Measurements from ENCODE around the gene FZD8. TPM values are rescaled to one million over a fixed set of nuclear protein-coding genes. Genes with fewer than 3 reads are reported as not detected.

The FZD8 gene
- total RNA-seq, 1 experiment from 2014 or later, result 0.22 TPM

DNA sequence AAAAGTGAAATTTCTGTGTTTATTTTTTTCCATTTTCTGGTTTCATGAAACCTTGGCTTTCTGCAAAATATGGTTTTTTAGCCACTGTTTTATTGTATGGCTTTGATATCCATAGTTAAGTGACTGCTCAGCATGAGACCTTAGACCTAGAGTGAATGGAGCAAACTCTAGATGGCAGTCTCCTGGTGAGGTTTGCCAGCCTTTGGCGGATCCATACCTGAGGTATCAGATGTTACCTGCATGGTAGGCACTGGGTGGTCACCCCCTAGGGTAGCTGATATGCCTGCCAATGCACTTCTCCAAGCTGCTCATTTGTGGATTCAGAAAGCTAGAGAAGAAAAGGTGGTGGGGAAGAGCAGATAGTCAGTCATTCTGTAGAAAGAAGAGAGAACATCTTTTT lies 17.4 kb upstream of the FZD8 start:
- Histone ChIP-seq H2AFZ (ENCODE audit: low read depth, low read length, poor library complexity, severe bottlenecking) (no peak overlapping the region), H3K27me3 (ENCODE audit: insufficient read depth, low read length) (0 out of 2 replicates have a peak, but pooled peaks cover 6% of the 10 kb centered on the region), H3K4me3 (replicated peaks in 1 of 2; ENCODE audit: low read depth in 1 of 2, low read length in 2 of 2) (no peak overlapping the region), H3K9ac (ENCODE audit: low read length) (no peak overlapping the region), H3K9me3 (ENCODE audit: control insufficient read depth in 1 of 2, insufficient read depth in 1 of 2, low read depth in 1 of 2, low read length in 2 of 2) (no peaks in the 10 kb centered on the region), H3K36me3 (ENCODE audit: control insufficient read depth in 1 of 2, insufficient read depth in 2 of 2, low read length in 2 of 2) (no peaks in the 10 kb centered on the region), H4K20me1 (ENCODE audit: insufficient read depth) (no peaks in the 10 kb centered on the region), H3K9me2 (ENCODE audit: insufficient read depth) (no peaks in the 10 kb centered on the region), H3K4me1 (ENCODE audit: control insufficient read depth in 1 of 2, insufficient read depth in 2 of 2, low read length in 2 of 2) (no peaks in the 10 kb centered on the region), H3K27ac (ENCODE audit: low read depth, low read length) (no peak overlapping the region), H3K4me2 (ENCODE audit: low read length) (no peak overlapping the region), H3K79me2 (ENCODE audit: insufficient read depth, low read length) (no peaks in the 10 kb centered on the region)
- ChIA-PET CTCF (no interaction called here), POLR2A (no interaction called here), RAD21 (ENCODE audit: low non-redundant PET in 1 of 2, low total read pairs in 2 of 2, uncharacterized antibody in 2 of 2, unreplicated experiment in 2 of 2) (no interaction called here)
- ATAC-seq (no peak), DNase-seq (ENCODE audit: low read depth, low spot score) (no peak)
- BruUV-seq (replicated peaks), result no TSS peak
- TF ChIP-seq ZNF274 (IDR thresholded peaks at IDR 0.05; ENCODE audit: low read depth, low read length) (no peak), ZFX (IDR thresholded peaks at IDR 0.05) (no peak), POLR2A (IDR thresholded peaks at IDR 0.05; ENCODE audit: borderline replicate concordance, extremely low read depth, insufficient read depth, insufficient read length) (no peak), EGR1 (IDR thresholded peaks at IDR 0.05; ENCODE audit: low read depth) (no peak), EZH2phosphoT487 (IDR thresholded peaks at IDR 0.05; ENCODE audit: borderline replicate concordance) (no peak), FOSL1 (IDR thresholded peaks at IDR 0.05; ENCODE audit: low read depth) (no peak), CEBPB (IDR thresholded peaks at IDR 0.05; ENCODE audit: low read depth) (no peak), JUND (IDR thresholded peaks at IDR 0.05) (no peak), TCF7L2 (IDR thresholded peaks at IDR 0.05; ENCODE audit: borderline replicate concordance, extremely low read depth, insufficient read depth, insufficient read length) (no peak), EZH2 (IDR thresholded peaks at IDR 0.05) (no peak), ELF1 (IDR thresholded peaks at IDR 0.05; ENCODE audit: borderline replicate concordance, low read depth) (no peak), YY1 (IDR thresholded peaks at IDR 0.05; ENCODE audit: extremely low read depth, insufficient replicate concordance, low read depth, low read length) (no peak)
- TF ChIP-seq, protein P1, sequence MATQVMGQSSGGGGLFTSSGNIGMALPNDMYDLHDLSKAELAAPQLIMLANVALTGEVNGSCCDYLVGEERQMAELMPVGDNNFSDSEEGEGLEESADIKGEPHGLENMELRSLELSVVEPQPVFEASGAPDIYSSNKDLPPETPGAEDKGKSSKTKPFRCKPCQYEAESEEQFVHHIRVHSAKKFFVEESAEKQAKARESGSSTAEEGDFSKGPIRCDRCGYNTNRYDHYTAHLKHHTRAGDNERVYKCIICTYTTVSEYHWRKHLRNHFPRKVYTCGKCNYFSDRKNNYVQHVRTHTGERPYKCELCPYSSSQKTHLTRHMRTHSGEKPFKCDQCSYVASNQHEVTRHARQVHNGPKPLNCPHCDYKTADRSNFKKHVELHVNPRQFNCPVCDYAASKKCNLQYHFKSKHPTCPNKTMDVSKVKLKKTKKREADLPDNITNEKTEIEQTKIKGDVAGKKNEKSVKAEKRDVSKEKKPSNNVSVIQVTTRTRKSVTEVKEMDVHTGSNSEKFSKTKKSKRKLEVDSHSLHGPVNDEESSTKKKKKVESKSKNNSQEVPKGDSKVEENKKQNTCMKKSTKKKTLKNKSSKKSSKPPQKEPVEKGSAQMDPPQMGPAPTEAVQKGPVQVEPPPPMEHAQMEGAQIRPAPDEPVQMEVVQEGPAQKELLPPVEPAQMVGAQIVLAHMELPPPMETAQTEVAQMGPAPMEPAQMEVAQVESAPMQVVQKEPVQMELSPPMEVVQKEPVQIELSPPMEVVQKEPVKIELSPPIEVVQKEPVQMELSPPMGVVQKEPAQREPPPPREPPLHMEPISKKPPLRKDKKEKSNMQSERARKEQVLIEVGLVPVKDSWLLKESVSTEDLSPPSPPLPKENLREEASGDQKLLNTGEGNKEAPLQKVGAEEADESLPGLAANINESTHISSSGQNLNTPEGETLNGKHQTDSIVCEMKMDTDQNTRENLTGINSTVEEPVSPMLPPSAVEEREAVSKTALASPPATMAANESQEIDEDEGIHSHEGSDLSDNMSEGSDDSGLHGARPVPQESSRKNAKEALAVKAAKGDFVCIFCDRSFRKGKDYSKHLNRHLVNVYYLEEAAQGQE (IDR thresholded peaks at IDR 0.05; ENCODE audit: low read depth), result no peak
- TF ChIP-seq, protein P2, sequence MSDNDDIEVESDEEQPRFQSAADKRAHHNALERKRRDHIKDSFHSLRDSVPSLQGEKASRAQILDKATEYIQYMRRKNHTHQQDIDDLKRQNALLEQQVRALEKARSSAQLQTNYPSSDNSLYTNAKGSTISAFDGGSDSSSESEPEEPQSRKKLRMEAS (IDR thresholded peaks at IDR 0.05), result no peak
- intact Hi-C loops (cut with micrococcal nuclease), result no loop called here

Measured in HCT116 (cell line).